ENCODE data around the gene PLK2. TPM values are rescaled to one million over a fixed set of nuclear protein-coding genes. Genes with fewer than 3 reads are reported as not detected.
A peak's percentile ranks its signal among the peaks of the same experiment; 100 is the strongest.

PLK2 gene
- total and polyA plus RNA-seq, 4 donors: 20.1 to 363 (median 40.9) TPM

- Histone ChIP-seq H3K4me1 (ENCODE audit: control insufficient read depth in 5 of 5, insufficient read depth in 5 of 5, low read length in 5 of 5) (peaks cover 0 to 9% (median 4%) of the 10 kb centered on the region in 5 donors), H3K9ac (ENCODE audit: insufficient read depth in 1 of 2, low read length in 2 of 2) (no peak overlapping the region), H3K4me3 (no peak overlapping the region), H3K27me3 (ENCODE audit: control insufficient read depth in 3 of 3, insufficient read depth in 3 of 3, low read length in 2 of 3) (no peaks in the 10 kb centered on the region), H3K27ac (ENCODE audit: low read depth in 1 of 2, low read length in 1 of 2) (no peak overlapping the region), H3K36me3 (ENCODE audit: control insufficient read depth in 4 of 4, insufficient read depth in 4 of 4, low read length in 4 of 4) (peaks cover 0 to 7% (median 0%) of the 10 kb centered on the region in 4 donors), H3K9me3 (ENCODE audit: control insufficient read depth in 4 of 4, insufficient read depth in 3 of 4, low read length in 3 of 4) (no peaks in the 10 kb centered on the region)
- DNase-seq (peak; percentile 55 to 84 (median 80)), ATAC-seq (ENCODE audit: insufficient read depth, low FRiP score) (no peak)
- peak; percentile 63 for TF ChIP-seq CTCF (IDR thresholded peaks at IDR 0.05; ENCODE audit: control extremely low read depth, extremely low read depth)
- WGBS, 2 donors: 5 to 32% methylated on average over 4 of the region's 4 CpGs
These were observed 2.8 kb upstream of the PLK2 start for GRCh38 chr5:58462623-58463230.

GRCh38 chr5:58462154-58462553 is 2.3 kb upstream of the PLK2 start:
- TF ChIP-seq CTCF (IDR thresholded peaks at IDR 0.05; ENCODE audit: control extremely low read depth, extremely low read depth): no peak
- H3K4me3 ChIP-seq: no peak overlapping the region
- peaks cover 0 to 14% (median 9%) of the 10 kb centered on the region in 5 donors for H3K4me1 ChIP-seq (ENCODE audit: control insufficient read depth in 5 of 5, insufficient read depth in 5 of 5, low read length in 5 of 5)
- H3K27ac ChIP-seq (ENCODE audit: low read depth in 1 of 2, low read length in 1 of 2): no peak overlapping the region
- no peaks in the 10 kb centered on the region for H3K27me3 ChIP-seq (ENCODE audit: control insufficient read depth in 3 of 3, insufficient read depth in 3 of 3, low read length in 2 of 3)
- WGBS, 2 donors: 70 to 74% methylated on average over 3 of the region's 3 CpGs
- DNase-seq (no peak), ATAC-seq (ENCODE audit: insufficient read depth, low FRiP score) (no peak)
- peaks cover 0 to 12% (median 1%) of the 10 kb centered on the region in 4 donors for H3K36me3 ChIP-seq (ENCODE audit: control insufficient read depth in 4 of 4, insufficient read depth in 4 of 4, low read length in 4 of 4)
- H3K9me3 ChIP-seq (ENCODE audit: control insufficient read depth in 4 of 4, insufficient read depth in 3 of 4, low read length in 3 of 4): no peaks in the 10 kb centered on the region
- H3K9ac ChIP-seq (ENCODE audit: insufficient read depth in 1 of 2, low read length in 2 of 2): no peak overlapping the region

GRCh38 chr5:58460732-58461286 is 923 bp upstream of the PLK2 start:
- H3K27me3 ChIP-seq (ENCODE audit: control insufficient read depth in 3 of 3, insufficient read depth in 3 of 3, low read length in 2 of 3): no peaks in the 10 kb centered on the region
- H3K36me3 ChIP-seq (ENCODE audit: control insufficient read depth in 4 of 4, insufficient read depth in 4 of 4, low read length in 4 of 4): peaks cover 0 to 24% (median 2%) of the 10 kb centered on the region in 4 donors
- peaks cover 0 to 27% (median 13%) of the 10 kb centered on the region in 5 donors for H3K4me1 ChIP-seq (ENCODE audit: control insufficient read depth in 5 of 5, insufficient read depth in 5 of 5, low read length in 5 of 5)
- H3K4me3 ChIP-seq: peak overlapping the region; percentile 74
- peak; percentile 74 for TF ChIP-seq CTCF (IDR thresholded peaks at IDR 0.05; ENCODE audit: control extremely low read depth, extremely low read depth)
- H3K27ac ChIP-seq (ENCODE audit: low read depth in 1 of 2, low read length in 1 of 2): peak overlapping the region; percentile 94 to 97
- H3K9me3 ChIP-seq (ENCODE audit: control insufficient read depth in 4 of 4, insufficient read depth in 3 of 4, low read length in 3 of 4): no peaks in the 10 kb centered on the region
- DNase-seq: peak; percentile 92 to 94 (median 94)
- H3K9ac ChIP-seq (ENCODE audit: insufficient read depth in 1 of 2, low read length in 2 of 2): peak overlapping the region; percentile 5 to 51
- WGBS, 2 donors: 6 to 8% methylated on average over 28 to 30 of the region's 30 CpGs
- ATAC-seq (ENCODE audit: insufficient read depth, low FRiP score): peak; percentile 86
